A673 (cell line): ENCODE results near the gene MVD.

Source experiments
- CTCF ChIP-seq: fragments of 300-800, 200-600 bp; sonication (generic); conservative IDR thresholded peaks from 2 replicates; pipeline ENCODE4 v1.5.1; 2017; ENCODE audit warnings: low read depth, mild to moderate bottlenecking, antibody characterized with exemption, low read length, moderate library complexity, mixed read lengths
- EZH2 ChIP-seq: fragments of 200-600 bp; sonication (generic); IDR thresholded peaks from 2 replicates; pipeline ENCODE4 v1.6.1; 2017; ENCODE audit warnings: borderline replicate concordance, low read depth, mild to moderate bottlenecking, mixed read lengths, antibody characterized with exemption, low read length; ENCODE audit not compliant: poor library complexity, severe bottlenecking

DNA sequence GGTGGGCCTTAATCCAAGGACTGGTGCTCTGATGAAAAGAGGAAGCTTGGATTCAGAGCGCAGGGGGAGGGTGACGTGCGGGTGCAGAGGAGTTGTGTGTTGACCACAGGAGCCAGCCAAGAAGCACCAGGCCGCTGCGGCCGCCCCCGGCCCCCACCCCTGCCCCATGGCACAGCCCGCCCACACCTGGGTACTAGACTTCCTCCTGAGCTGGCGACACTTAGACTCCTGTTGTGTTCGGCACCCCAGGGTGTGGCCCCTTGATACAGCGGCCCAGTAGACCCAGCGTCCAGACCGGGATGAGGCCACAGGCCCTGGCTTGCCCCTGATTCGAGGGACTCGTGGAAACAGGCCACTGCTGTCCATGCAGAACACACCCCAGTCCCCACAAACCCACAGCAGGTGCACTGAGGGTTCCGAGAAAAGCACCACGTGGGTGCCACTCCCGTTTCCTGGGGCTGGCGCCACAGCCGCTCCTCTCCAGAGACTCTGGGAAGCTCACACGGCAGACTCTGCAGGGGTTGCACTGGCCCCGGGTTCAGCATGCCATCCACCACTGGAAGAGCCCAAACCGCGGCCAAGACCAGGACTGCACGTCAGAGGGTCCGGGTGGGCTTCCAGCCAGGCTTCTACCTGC is 29.2 kb upstream of the MVD start:
- no peak for TF ChIP-seq CTCF
- no peak for TF ChIP-seq EZH2
